H7 (cell line): Measurements from ENCODE around the gene GRHPR. TPM values are rescaled to one million over a fixed set of nuclear protein-coding genes. Genes with fewer than 3 reads are reported as not detected.

Source experiments
- DNase-seq: peaks from one replicate; pipeline ENCODE4 v3.0.0; 2012
- H3K27me3 ChIP-seq: 2 replicates; pipeline ENCODE4 v1.6.0; 2011; ENCODE audit warnings: mild to moderate bottlenecking, low read length; ENCODE audit not compliant: control insufficient read depth, insufficient read depth
- H3K36me3 ChIP-seq: replicated peaks from 2 replicates; pipeline ENCODE4 v1.5.1; 2011; ENCODE audit warnings: low read length; ENCODE audit not compliant: control insufficient read depth, insufficient read depth
- H3K4me3 ChIP-seq: 2 replicates; pipeline ENCODE4 v1.5.1; 2011; ENCODE audit warnings: low read depth, mild to moderate bottlenecking, control low read depth, low read length, moderate library complexity; ENCODE audit not compliant: insufficient read depth
- total RNA-seq: library from RNA; depleted of rRNA; stranded (reverse); fragments of >200 nt; shearing (Covaris generic); gene quantifications from 2 replicates; pipeline ENCODE4 v1.2.3, GENCODE V29; 2014

GRHPR gene
- total RNA-seq, 1 experiment from 2014 or later = 170 TPM

DNA sequence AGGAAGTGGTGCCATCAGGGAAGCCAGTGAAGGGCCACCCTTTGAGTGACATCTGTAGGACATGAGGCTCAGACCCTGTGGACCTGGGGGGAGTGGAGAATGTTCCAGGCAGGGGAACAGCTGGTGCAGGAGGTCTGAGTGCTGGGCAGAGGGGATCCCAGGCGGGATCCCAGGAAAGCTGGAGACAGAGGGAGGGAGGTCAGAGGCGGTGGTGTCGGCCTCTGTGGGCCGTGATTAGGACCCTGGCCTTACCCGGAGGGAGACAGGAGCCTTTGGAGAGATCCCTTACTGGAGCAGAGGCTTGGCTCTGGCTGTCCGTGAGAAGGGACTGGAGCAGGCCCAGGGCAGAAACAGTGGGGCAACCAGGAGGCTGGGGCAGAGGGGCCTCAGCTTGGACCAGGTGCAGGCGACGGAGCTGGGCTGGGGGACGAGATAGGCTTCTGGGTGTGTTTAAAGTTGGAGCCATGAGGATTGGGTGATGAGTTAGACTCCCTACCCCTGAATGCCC is 12.1 kb upstream of the GRHPR start:
- H3K36me3 ChIP-seq = no peaks in the 10 kb centered on the region
- 0 out of 2 replicates have a peak, but pooled peaks cover 2% of the 10 kb centered on the region for H3K27me3 ChIP-seq
- DNase-seq = no peak
- no peak overlapping the region for H3K4me3 ChIP-seq

DNA sequence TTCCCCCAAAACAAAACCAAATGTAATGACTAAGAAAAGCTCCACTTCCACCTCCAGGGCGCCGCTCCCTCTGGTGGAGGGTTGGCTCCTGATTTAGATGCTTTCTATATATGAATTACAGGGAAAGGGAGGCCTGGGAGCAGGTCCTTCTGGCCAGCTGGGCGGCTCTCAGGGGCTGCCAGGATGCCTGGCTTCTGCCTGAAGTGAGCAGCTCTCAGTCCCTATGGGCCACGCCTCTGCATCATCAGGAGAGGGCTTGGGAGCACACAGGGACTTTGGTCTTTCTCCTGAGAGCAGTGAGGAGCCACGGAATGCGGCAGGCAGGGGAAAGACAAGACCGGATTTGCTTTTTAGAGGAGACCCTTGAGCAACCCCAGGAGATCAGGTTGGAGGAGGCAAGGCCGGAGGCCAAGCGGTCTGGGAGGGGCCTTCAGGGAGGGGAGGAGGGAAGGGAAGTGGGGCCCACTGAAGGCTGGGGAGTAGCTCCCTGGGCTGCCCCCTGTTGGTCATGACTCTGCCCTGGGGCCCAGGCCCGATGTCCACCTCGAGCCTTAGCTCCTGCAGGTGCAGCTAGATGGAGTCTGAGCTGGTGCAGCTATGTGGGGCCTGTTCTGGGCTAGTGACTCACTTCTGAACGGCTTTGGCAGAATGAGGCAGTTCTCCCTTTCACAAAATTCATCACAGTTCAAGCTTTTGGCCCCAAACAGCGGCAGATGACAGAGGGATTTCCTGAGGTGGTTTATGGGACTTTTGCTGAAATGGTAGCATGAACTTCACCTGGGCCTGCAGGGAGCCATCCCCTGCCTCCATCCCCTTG is 11.3 kb upstream of the GRHPR start:
- Histone ChIP-seq H3K36me3 (no peaks in the 10 kb centered on the region), H3K4me3 (no peak overlapping the region), H3K27me3 (0 out of 2 replicates have a peak, but pooled peaks cover 2% of the 10 kb centered on the region)
- peak; percentile 85 for DNase-seq

DNA sequence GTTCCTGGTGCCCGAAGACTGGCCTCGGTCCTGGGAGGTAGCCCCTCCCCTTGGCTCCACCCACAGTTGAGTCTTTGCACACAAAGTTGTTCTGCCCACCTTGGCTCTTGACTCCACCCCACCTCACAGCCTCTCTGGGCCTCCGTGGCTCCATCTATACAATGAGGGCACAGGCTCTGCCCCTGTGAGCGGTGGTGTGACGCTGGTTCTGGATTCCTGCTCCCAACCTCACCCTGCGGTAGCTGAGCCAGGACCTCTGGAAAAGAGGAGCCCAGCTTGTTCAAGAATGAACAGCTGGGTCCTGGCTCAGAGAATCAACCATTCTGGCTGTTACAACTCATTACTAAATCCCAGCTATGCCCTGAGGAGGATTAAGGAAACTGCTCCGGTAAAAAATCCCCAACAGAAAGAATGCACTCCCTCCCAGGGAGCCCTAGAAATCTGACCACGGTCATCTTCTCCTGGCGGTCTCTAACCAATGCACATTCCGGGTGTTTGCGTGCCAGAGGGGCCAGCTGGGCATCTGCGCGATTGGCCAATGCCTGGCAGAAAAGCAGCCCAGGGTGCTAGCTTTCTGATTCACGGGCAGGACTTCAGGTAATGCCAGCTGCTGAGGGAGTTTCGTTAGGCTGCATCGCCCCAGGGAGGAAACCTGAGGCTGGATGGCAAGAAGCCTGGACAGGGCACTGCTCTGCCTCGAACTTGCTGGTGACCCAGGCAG is 9.9 kb upstream of the GRHPR start:
- DNase-seq = peak; percentile 60
- Histone ChIP-seq H3K27me3 (0 out of 2 replicates have a peak, but pooled peaks cover 2% of the 10 kb centered on the region), H3K36me3 (no peaks in the 10 kb centered on the region), H3K4me3 (no peak overlapping the region)

DNA sequence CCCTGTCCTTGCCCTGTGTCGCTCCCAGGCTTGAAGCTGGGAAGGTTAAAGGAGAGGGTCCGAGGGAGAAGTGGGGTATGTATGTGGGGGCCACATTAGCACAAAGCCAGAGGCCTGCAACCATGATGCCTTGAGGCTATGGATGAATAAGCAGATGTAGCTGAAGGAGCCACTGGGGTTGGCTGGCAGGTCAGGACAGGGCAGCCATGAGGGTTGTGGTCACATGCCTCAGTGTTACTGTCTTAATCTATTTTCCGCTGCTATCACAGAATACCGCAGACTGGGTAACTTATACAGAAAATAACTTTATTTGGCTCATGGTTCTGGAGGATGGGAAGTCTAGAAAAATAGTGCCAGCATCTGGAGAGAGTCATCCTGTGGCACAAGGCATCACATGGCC is 9.2 kb upstream of the GRHPR start:
- no peak for DNase-seq
- H3K36me3 ChIP-seq = no peaks in the 10 kb centered on the region
- H3K4me3 ChIP-seq = no peak overlapping the region
- 0 out of 2 replicates have a peak, but pooled peaks cover 2% of the 10 kb centered on the region for H3K27me3 ChIP-seq

DNA sequence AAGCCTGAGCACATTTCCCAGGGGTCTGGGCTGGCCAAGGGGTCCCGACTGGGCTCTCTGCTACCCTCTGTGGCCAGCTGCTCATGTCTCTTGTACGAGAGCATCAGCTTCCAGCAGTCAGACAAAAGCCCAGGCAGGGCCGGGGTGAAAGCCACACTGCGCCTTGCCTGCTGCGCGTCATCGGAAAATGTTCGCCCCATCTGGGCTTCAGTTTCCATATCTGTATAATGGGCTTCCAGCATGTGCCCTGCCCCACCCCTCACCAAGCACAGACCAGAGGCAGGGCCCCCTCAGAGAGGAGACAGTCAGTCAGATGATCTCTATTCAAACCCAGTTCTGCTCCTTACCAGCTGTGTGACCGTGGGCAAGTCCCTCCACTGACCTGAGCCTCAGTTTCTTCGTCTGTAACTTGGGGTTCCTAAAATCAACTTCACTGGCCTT is 8.0 kb upstream of the GRHPR start:
- Histone ChIP-seq H3K4me3 (no peak overlapping the region), H3K36me3 (no peaks in the 10 kb centered on the region), H3K27me3 (0 out of 2 replicates have a peak, but pooled peaks cover 2% of the 10 kb centered on the region)
- DNase-seq = no peak

DNA sequence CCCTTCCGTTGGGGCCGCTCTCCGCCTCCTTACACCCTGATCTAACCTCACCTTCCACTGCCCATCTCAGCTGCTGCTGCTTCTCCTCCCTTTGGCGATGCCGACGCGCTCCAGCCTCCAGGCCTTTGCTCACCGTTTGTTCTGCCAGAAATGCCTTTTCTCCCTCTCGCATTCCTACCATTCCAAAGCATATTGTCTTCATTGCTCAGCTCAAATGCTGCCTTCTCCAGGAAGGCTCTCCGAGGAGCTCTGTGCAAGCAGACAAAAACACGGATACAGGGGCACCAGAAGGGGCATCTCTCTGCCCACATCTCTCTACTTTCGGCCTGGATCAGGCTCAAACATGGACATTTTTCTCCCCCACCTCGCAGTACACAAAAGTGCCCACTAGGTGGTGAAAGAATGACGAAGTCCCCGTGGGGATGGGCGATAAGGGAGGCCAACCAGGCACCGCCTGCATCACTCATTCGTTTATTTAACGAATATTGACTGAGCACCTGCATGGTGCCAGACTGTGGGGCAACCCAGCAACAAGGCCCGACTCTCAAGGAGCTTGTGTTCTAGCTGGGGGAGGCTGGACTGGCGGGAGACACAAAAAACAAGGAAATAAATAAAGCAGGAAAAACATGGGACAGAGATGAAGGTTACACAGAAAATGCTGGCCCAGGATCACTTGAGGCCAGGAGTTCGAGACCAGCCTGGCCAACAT is 7.3 kb upstream of the GRHPR start:
- Histone ChIP-seq H3K4me3 (no peak overlapping the region), H3K36me3 (no peaks in the 10 kb centered on the region), H3K27me3 (0 out of 2 replicates have a peak, but pooled peaks cover 2% of the 10 kb centered on the region)
- peak; percentile 85 for DNase-seq

DNA sequence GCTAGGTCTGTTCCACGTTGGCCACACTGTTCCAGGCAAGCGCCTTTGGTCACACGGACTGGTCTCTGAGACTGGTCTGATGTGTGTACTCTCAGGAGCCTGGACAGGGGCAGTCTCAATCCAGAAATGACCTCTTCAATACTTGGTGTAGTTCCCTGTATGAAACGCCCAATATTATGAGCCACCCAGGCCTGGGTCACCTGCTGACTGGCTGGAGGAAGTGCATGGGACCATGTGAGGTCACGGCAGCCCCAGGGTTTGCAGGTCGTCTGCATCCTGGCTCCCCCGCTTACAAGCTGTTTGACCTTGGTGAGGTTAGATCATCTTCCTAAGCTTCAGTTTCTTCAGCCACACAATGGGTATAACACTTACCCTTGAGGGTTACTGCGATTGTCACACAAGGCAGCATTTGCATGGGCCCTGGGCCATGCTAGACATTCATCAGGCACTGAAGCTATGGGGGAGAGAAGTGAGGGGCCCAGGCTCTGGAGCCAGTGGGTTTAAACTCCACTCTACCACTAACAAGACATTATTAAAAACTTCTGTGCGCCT is 5.2 kb upstream of the GRHPR start:
- Histone ChIP-seq H3K27me3 (0 out of 2 replicates have a peak, but pooled peaks cover 2% of the 10 kb centered on the region), H3K36me3 (no peaks in the 10 kb centered on the region), H3K4me3 (no peak overlapping the region)
- DNase-seq = no peak

DNA sequence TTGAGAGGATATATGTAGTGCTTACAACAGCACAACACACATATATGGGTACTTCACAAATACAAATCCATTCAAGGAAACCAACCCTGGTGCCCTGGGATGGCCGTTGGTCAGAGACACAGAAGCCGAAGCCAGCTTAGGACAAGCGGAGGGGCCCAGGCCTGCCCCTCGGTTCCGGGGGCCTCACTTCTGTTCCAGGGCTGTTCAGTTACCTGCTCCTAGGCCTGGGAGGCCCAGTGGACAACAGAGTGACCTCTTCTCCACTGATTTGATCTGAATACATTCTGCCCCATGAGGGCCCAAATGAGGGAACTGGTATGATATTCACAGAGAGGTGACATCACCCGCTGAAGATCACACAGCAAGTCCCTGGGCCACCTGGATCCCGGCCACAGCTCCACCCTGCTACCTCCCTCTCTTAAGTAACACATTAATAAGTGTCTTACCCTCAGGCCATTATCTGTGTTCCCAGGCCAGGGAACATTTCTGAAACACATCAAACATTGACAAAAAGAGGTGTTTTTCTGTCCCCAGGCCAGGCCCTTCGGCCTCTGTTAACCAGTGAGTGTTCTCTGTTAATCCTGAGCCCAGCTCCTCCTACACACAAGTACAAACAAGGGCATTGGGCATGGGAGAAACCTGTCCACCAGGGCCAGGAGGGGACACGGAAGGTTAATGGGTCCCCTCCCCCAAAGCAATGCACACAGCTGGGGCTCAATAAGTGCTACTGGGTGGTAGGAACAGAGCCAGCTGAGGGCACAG is 4.5 kb upstream of the GRHPR start:
- no peak for DNase-seq
- Histone ChIP-seq H3K4me3 (no peak overlapping the region), H3K27me3 (0 out of 2 replicates have a peak, but pooled peaks cover 2% of the 10 kb centered on the region), H3K36me3 (no peaks in the 10 kb centered on the region)

DNA sequence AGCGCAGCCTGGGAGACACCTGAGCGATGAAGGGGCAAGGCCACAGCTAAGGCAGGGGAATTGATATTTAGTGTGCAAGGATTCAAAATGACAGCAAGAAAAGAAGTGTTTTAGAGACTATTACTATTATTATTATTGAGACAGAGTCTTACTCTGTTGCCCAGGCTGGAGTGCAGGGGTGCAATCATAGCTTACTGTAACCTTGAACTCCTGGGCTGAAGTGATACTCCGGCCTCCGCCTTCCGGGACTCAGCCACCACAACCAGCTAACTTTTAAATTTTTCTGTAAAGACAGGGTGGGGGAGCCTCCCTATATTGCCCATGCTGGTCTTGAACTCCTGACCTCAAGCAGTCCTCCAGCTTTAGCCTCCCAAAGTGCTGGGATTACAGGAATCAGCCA is 3.3 kb upstream of the GRHPR start:
- Histone ChIP-seq H3K36me3 (peaks cover 3% of the 10 kb centered on the region), H3K27me3 (0 out of 2 replicates have a peak, but pooled peaks cover 2% of the 10 kb centered on the region), H3K4me3 (no peak overlapping the region)
- DNase-seq = no peak

DNA sequence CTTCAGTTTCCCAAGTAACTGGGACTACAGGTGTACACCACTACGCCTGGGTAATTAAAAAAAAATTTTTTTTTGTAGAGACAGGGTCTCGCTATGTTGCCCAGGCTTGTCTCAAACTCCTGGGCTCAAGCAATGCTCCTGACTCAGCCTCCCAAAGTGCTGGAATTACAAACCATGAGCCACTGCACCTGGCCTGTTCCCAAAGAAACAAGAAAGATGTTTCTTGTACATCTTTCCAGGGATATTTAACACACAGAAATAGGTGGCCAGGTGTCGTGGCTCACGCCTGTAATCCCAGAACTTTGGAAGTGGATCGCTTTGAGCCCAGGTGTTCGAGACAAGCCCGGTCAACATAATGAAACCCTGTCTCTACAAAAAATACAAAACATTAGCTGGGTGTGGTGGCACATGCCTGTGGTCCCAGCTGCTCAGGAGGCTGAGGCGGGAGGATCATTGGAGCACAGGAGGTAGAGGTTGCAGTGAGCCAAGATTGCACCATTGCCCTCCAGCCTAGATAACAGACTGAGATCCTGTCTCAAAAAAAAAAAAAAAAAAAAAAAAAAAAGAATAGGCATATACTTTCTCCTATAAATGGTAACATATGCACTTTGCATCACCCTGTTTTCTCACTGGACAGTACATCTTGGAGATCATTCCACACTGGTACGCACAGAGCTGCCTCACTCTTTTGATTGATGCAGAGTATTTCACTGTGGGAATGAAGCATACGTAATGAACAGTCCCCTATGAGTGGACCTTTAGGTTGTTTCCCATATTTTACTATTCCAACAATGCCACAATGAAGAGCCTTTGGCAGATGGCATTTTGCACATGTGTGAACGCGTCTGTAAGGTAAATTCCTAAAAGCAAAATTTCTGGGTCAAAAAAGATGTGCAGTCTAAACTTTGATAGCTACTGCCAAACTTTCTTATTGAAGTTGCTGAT is 2.0 kb upstream of the GRHPR start:
- Histone ChIP-seq H3K27me3 (no peaks in the 10 kb centered on the region), H3K36me3 (peaks cover 3% of the 10 kb centered on the region)
- DNase-seq = no peak

DNA sequence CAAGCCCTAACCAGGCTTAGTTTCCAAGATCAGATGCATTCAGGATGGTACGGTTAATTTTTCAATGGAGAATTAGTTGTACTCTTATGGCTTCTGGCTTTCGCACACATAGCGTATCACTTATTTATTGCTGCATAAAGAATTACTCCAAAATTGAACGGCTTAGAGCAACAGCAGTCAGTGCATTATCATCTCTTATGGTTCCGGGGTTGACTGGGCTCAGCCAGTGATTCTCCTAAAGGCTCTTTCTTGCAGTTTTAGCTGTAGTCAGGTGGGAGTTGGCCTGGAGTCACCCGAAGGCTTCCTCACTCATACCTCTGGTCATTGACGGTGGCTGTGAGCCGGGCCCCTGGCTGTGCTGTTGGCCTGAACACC is 595 bp upstream of the GRHPR start:
- Histone ChIP-seq H3K4me3 (peak overlapping the region; percentile 80), H3K36me3 (peaks cover 9% of the 10 kb centered on the region), H3K27me3 (no peaks in the 10 kb centered on the region)
- DNase-seq = peak; percentile 71

More for the DNA sequence above, 2.0 kb upstream of the GRHPR start:
- H3K4me3 ChIP-seq = no peak overlapping the region

DNA sequence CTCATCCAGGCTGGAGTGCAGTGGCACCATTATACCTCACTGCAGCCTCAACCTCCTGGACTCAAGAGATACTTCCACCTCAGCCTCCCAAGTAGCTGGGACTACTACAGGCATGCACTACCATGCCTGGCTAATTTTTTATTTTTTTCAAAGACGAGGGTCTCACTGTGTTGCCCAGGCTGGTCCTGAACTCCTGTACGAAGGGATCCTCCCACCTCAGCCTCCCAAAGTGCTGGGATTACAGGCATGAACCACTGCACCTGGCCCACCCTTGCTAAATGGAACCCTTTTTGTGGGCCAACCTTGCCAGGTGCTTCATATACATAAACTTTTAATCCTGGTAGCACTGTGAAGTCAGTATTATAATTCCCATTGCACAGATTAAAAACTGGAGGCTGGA is 1.0 kb downstream of the GRHPR start:
- Histone ChIP-seq H3K36me3 (peaks cover 18% of the 10 kb centered on the region), H3K4me3 (peak overlapping the region; percentile 80), H3K27me3 (no peaks in the 10 kb centered on the region)
- no peak for DNase-seq
